GM19324 (cell line): Measurements from ENCODE around the gene PLGRKT.
"Not testable (repeated sequence)": the region's sequence is repeated elsewhere in the genome, so short reads cannot be mapped to it uniquely, and the experiment has no call there.

Experiments
- ATAC-seq: cut with Tn5 transposase; IDR thresholded peaks from one replicate; pipeline ENCODE4 v1.9.1; 2021; ENCODE audit warnings: mild to moderate bottlenecking, moderate library complexity; ENCODE audit not compliant: unreplicated experiment, low FRiP score

The PLGRKT gene

GRCh38 chr9:5453004-5453403, 15.3 kb upstream of the PLGRKT start:
- ATAC-seq, result no peak

- no peak for ATAC-seq
These were observed 14.5 kb upstream of the PLGRKT start for GRCh38 chr9:5452286-5452609.

- peak; percentile 78 for ATAC-seq
These were observed 12.8 kb upstream of the PLGRKT start, which contains the start of gene CD274 for GRCh38 chr9:5450359-5451091. Gene CD274, plus strand, starts transcription at chr9:5450542. Its CDS starts 5,572 bp downstream, at chr9:5456114.

GRCh38 chr9:5449521-5450358, 12.0 kb upstream of the PLGRKT start:
- ATAC-seq, result no peak

GRCh38 chr9:5448461-5449435, 11.0 kb upstream of the PLGRKT start:
- ATAC-seq, result no peak

GRCh38 chr9:5448016-5448415, 10.3 kb upstream of the PLGRKT start:
- ATAC-seq, result no peak

GRCh38 chr9:5447337-5447736, 9.6 kb upstream of the PLGRKT start:
- no peak for ATAC-seq

- no peak for ATAC-seq
These were observed 8.9 kb upstream of the PLGRKT start for GRCh38 chr9:5446451-5447236.

GRCh38 chr9:5445886-5446285, 8.2 kb upstream of the PLGRKT start:
- ATAC-seq, result no peak

GRCh38 chr9:5445096-5445495, 7.4 kb upstream of the PLGRKT start:
- not testable (repeated sequence) for ATAC-seq

- ATAC-seq, result no peak
These were observed 6.1 kb upstream of the PLGRKT start for GRCh38 chr9:5443850-5444249.

- no peak for ATAC-seq
These were observed 4.8 kb upstream of the PLGRKT start for GRCh38 chr9:5442400-5443011.

- no peak for ATAC-seq
These were observed 3.3 kb upstream of the PLGRKT start for GRCh38 chr9:5441043-5441442.

GRCh38 chr9:5440426-5440825, 2.7 kb upstream of the PLGRKT start:
- no peak for ATAC-seq

- ATAC-seq, result peak; percentile 36
These were observed 807 bp upstream of the PLGRKT start for GRCh38 chr9:5438301-5439162.

- ATAC-seq, result no peak
These were observed 1.3 kb downstream of the PLGRKT start for GRCh38 chr9:5436441-5436840.

- no peak for ATAC-seq
These were observed 1.8 kb downstream of the PLGRKT start for GRCh38 chr9:5435912-5436311.
